ENCODE results near the gene FDXACB1.

The FDXACB1 gene, protein sequence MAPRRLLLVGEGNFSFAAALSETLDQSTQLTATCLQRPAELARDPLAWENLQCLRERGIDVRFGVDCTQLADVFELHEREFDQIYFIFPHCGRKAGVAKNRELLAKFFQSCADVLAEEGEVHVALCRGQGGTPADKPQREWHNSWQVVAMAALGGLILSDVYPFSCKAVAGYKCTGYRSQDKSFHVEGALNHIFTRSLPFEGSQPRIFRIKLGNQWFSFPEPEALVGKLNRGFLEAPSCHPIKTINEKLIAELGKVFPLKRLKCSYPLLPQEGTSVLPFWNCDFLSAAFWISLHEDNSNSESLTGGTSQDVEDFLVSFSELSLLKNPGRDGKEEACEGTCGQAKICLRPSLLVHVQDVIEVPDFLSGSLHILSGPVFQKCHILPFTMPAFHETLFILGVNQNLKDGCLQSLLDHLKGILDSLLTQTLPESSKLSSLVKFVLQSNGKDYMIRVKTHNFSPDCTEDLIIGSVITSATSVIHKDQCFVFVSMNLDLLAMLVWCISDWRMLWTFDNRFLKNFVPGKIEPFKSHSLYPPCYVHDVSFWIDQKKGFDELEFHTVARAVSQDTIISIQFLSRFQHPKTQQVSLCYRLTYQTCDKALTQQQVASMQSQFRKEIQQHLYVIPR

DNA sequence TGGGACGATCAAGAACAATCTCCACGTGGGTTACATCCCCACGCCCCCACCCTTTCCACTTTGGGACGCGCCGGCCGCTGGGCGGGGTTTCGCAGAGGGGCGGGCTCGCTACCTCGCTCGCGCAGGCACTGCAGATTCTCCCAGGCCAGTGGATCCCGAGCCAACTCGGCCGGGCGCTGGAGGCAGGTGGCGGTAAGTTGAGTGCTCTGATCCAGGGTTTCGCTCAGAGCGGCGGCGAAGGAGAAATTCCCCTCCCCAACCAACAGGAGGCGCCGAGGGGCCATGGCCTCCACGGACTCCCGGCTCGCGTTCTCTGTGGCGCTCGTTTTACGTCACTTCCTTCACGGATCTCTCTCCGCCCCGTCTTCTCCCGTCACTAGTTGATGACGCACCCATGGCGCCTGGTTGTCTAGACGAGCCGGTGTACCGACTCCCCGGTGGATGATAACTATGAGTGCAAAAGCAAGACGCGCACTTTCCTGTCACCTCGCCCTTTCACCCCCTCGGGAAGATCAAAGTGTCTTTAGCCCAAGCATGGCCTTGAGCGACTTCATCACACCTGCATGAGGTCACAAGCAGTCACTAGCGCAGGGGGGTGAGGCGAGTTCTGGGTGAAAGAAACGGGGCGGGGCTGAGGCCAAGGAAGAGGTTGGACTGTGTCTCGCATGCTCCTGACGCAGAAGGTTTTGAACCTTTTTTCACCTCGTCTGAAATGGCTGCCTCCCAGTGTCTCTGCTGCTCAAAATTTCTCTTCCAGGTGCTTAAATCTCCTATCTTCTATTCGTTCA, at the start of gene FDXACB1, which contains the start of gene CFAP68:
FDXACB1 (minus strand) TSS at position 317 of the 788 bp plus-strand sequence; CDS start at position 284, 33 bp downstream.
CFAP68 (plus strand) TSS at position 693 of the 788 bp plus-strand sequence; CDS start at position 713, 20 bp downstream.
- Mint-ChIP-seq H3K36me3 (ENCODE audit: low read depth) (peaks cover 8% of the 10 kb centered on the region), H3K27ac (peak within 1 kb of the TSS; percentile 98), H3K4me1 (peaks cover 21% of the 10 kb centered on the region), H3K9me3 (no peaks in the 10 kb centered on the region), H3K27me3 (no peaks in the 10 kb centered on the region), H3K4me3 (peak within 1 kb of the TSS; percentile 87)
- ATAC-seq (peak; percentile 93), DNase-seq (peak; percentile 94)

DNA sequence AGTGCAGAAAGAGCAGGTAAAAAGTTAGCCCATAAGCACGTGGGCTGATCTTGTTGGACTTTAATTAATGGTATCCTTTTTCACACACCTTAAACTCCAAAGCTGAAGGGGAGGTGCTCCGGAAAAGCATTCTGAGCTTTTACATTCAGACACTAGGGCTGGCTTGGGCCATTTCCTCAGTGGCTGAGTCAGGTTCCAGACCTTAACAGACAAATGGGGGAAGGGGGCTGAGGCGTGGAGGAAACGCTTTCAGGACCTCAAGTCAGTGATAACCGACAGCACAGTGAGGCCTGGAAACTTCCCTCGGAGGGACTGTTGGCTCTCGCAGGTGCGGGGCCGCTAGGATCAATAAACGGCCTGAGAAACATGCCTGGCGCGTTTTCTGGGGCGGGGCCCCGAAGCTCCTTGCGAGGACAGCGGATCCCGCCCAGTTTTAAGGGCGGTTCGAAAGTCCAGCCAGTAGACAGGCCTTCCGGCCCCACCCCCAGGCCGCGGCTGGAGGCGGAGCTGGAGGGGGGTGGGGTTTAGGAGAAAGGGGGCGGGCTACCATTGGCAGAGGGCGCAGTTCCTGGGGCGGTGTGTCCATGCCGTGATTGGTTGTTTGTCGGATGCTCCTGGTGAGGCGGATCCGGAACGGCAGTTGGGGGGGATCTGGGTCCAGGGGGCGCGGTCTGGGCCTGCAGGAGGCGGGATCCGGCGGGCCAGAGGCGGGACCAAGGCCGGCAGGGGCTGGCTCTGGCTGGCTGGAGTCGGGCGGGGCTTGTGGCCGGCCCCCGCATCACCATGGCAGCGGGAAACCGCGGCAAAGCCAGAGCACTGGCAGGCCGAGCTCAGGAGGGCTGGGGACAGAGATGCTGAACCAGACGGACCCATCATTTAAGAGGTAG, 47.8 kb upstream of the FDXACB1 start:
- Mint-ChIP-seq H3K9me3 (no peaks in the 10 kb centered on the region), H3K27me3 (no peaks in the 10 kb centered on the region), H3K36me3 (ENCODE audit: low read depth) (no peaks in the 10 kb centered on the region), H3K27ac (peak overlapping the region; percentile 77), H3K4me3 (peak overlapping the region; percentile 82), H3K4me1 (peaks cover 21% of the 10 kb centered on the region)
- DNase-seq (peak; percentile 96), ATAC-seq (peak; percentile 93)

- DNase-seq (no peak), ATAC-seq (no peak)
- Mint-ChIP-seq H3K27me3 (no peaks in the 10 kb centered on the region), H3K27ac (peak overlapping the region; percentile 77), H3K4me1 (peaks cover 19% of the 10 kb centered on the region), H3K9me3 (no peaks in the 10 kb centered on the region), H3K4me3 (peak overlapping the region; percentile 33), H3K36me3 (ENCODE audit: low read depth) (no peaks in the 10 kb centered on the region)
Measured at GRCh38 chr11:111925953-111926352, 47.0 kb upstream of the FDXACB1 start.

- H3K9me3 Mint-ChIP-seq: no peaks in the 10 kb centered on the region
- H3K27ac Mint-ChIP-seq: no peak overlapping the region
- DNase-seq: no peak
- H3K27me3 Mint-ChIP-seq: peaks cover 4% of the 10 kb centered on the region
- H3K36me3 Mint-ChIP-seq (ENCODE audit: low read depth): no peaks in the 10 kb centered on the region
- ATAC-seq: no peak
- H3K4me1 Mint-ChIP-seq: peaks cover 19% of the 10 kb centered on the region
- H3K4me3 Mint-ChIP-seq: no peak overlapping the region
Measured at GRCh38 chr11:111923951-111924350, 45.0 kb upstream of the FDXACB1 start.

DNA sequence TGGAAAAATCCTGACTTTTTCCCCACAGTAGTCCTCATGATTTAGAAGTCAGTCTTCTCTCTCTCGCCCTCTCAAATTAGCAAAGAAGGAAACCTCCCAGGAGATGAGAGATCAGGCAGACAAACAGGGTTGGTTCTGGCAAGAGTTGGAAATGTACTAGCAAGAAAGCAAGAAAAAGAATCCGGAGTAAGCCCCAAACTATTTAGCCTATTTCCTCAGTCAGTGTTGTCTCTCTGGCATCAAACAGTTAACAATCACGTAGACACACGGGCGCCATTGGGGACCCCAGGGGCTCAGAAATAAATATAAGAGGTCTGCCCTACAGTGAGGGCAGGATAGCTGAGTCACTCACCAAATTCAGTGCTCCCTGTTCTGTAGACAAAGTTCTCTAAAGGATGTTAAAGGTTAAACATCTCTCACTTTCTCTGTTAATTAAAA, 44.4 kb upstream of the FDXACB1 start:
- H3K4me3 Mint-ChIP-seq: no peak overlapping the region
- ATAC-seq (no peak), DNase-seq (no peak)
- no peaks in the 10 kb centered on the region for H3K9me3 Mint-ChIP-seq
- H3K4me1 Mint-ChIP-seq: peaks cover 19% of the 10 kb centered on the region
- H3K27me3 Mint-ChIP-seq: peaks cover 4% of the 10 kb centered on the region
- H3K36me3 Mint-ChIP-seq (ENCODE audit: low read depth): no peaks in the 10 kb centered on the region
- no peak overlapping the region for H3K27ac Mint-ChIP-seq

- H3K27ac Mint-ChIP-seq: no peak overlapping the region
- no peak for DNase-seq
- H3K9me3 Mint-ChIP-seq: no peaks in the 10 kb centered on the region
- no peak for ATAC-seq
- H3K36me3 Mint-ChIP-seq (ENCODE audit: low read depth): no peaks in the 10 kb centered on the region
- peaks cover 6% of the 10 kb centered on the region for H3K27me3 Mint-ChIP-seq
- no peak overlapping the region for H3K4me3 Mint-ChIP-seq
- H3K4me1 Mint-ChIP-seq: peaks cover 16% of the 10 kb centered on the region
Measured at GRCh38 chr11:111922803-111923202, 43.8 kb upstream of the FDXACB1 start.

DNA sequence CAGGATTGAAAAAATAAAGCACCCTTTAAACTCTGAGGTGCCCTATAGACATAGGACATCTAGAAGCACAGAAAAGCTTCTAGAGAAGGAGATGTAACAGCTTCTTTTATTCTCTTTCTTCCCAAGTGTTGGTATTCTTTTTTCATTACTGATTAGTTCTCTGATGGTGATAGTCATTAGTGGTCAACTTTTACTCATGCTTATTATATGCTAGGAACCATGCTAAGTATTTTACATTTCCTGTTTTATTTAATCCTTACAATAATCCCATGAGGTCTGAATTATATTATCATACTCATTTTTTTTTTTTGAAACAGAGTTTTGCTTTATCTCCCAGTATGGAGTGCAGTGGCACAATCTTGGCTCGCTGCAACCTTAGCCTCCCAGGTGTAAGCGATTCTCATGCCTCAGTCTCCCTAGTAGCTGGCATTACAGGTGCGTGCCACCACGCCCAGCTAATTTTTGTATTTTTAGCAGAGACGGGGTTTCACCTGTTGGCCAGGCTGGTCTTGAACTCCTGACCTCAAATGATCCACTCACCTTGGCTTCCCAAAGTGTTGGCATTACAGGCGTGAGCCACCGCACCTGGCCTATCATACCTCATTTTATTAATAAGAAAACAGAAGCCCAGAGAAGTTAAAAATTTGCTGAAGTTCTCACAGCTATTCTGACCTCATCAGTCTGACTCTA, 42.7 kb upstream of the FDXACB1 start:
- DNase-seq: no peak
- H3K9me3 Mint-ChIP-seq: no peaks in the 10 kb centered on the region
- H3K27me3 Mint-ChIP-seq: peaks cover 11% of the 10 kb centered on the region
- no peak overlapping the region for H3K27ac Mint-ChIP-seq
- H3K36me3 Mint-ChIP-seq (ENCODE audit: low read depth): no peaks in the 10 kb centered on the region
- peaks cover 10% of the 10 kb centered on the region for H3K4me1 Mint-ChIP-seq
- H3K4me3 Mint-ChIP-seq: no peak overlapping the region
- ATAC-seq: no peak

GRCh38 chr11:111920908-111921307, 41.9 kb upstream of the FDXACB1 start:
- ATAC-seq (no peak), DNase-seq (no peak)
- H3K9me3 Mint-ChIP-seq: no peaks in the 10 kb centered on the region
- H3K4me1 Mint-ChIP-seq: peaks cover 4% of the 10 kb centered on the region
- H3K27me3 Mint-ChIP-seq: peaks cover 18% of the 10 kb centered on the region
- no peak overlapping the region for H3K27ac Mint-ChIP-seq
- no peak overlapping the region for H3K4me3 Mint-ChIP-seq
- H3K36me3 Mint-ChIP-seq (ENCODE audit: low read depth): no peaks in the 10 kb centered on the region

- H3K27me3 Mint-ChIP-seq: peaks cover 29% of the 10 kb centered on the region
- H3K4me3 Mint-ChIP-seq: no peak within 1 kb of the TSS
- H3K4me1 Mint-ChIP-seq: peaks cover under 1% of the 10 kb centered on the region
- H3K36me3 Mint-ChIP-seq (ENCODE audit: low read depth): no peaks in the 10 kb centered on the region
- ATAC-seq (no peak), DNase-seq (no peak)
- no peaks in the 10 kb centered on the region for H3K9me3 Mint-ChIP-seq
- H3K27ac Mint-ChIP-seq: no peak within 1 kb of the TSS
Measured at GRCh38 chr11:111918390-111919256, 39.7 kb upstream of the FDXACB1 start, which contains the start of gene C11orf52. Gene C11orf52 (plus strand): TSS chr11:111918913. CDS start chr11:111918973, 60 bp downstream.

GRCh38 chr11:111917788-111918187, 38.8 kb upstream of the FDXACB1 start:
- Mint-ChIP-seq H3K36me3 (ENCODE audit: low read depth) (no peaks in the 10 kb centered on the region), H3K4me3 (no peak overlapping the region), H3K4me1 (no peaks in the 10 kb centered on the region), H3K27me3 (peaks cover 35% of the 10 kb centered on the region), H3K9me3 (no peaks in the 10 kb centered on the region), H3K27ac (no peak overlapping the region)
- ATAC-seq (no peak), DNase-seq (no peak)

DNA sequence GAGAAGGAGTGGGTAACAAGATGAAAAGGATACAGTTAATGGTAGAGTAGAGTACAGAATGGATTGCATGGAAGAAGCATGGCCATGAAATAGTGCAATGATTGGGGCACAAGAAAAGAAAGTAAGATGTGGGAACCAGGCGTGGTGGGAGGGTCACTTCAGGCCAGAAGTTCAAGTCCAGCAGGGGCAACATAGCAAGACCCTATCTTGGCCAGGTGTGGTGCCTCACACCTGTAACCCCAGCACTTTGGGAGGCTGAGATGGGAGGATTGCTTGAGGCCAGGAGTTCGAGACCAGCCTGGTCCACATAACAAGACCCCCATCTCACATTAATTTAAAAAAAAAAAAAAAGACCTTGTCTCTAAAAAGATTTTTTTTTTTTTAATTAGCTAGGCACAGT, 38.3 kb upstream of the FDXACB1 start:
- ATAC-seq: no peak
- Mint-ChIP-seq H3K27me3 (peaks cover 35% of the 10 kb centered on the region), H3K4me1 (no peaks in the 10 kb centered on the region), H3K27ac (no peak overlapping the region), H3K4me3 (no peak overlapping the region), H3K36me3 (ENCODE audit: low read depth) (no peaks in the 10 kb centered on the region), H3K9me3 (no peaks in the 10 kb centered on the region)
- no peak for DNase-seq

- ATAC-seq (no peak), DNase-seq (no peak)
- H3K27ac Mint-ChIP-seq: no peak overlapping the region
- H3K4me3 Mint-ChIP-seq: no peak overlapping the region
- H3K36me3 Mint-ChIP-seq (ENCODE audit: low read depth): no peaks in the 10 kb centered on the region
- no peaks in the 10 kb centered on the region for H3K9me3 Mint-ChIP-seq
- H3K4me1 Mint-ChIP-seq: no peaks in the 10 kb centered on the region
- H3K27me3 Mint-ChIP-seq: peaks cover 38% of the 10 kb centered on the region
Measured at GRCh38 chr11:111916768-111917167, 37.8 kb upstream of the FDXACB1 start.
